ENCODE data around the gene INPP4B. TPM values are rescaled to one million over a fixed set of nuclear protein-coding genes. Genes with fewer than 3 reads are reported as not detected.

Gene INPP4B
- polyA plus RNA-seq, 1 of the 3 experiments (the other 2 are of a cell fraction), result 0.08 TPM

- WGBS (ENCODE audit: low lambda C conversion rate), result 52% methylated on average over 5 of the region's 5 CpGs
- Histone ChIP-seq H2AFZ (ENCODE audit: low read depth) (no peak overlapping the region), H3K79me2 (ENCODE audit: insufficient read depth) (no peaks in the 10 kb centered on the region), H3K9ac (no peak overlapping the region), H3K9me2 (no peaks in the 10 kb centered on the region), H3K4me3 (ENCODE audit: low read depth in 2 of 2, low read length in 1 of 2) (no peak overlapping the region), H3K4me1 (ENCODE audit: control insufficient read depth in 1 of 2, insufficient read depth in 2 of 2, low read depth in 1 of 2, low read length in 1 of 2) (no peaks in the 10 kb centered on the region), H3F3A (replicated peaks; ENCODE audit: insufficient read depth) (no peaks in the 10 kb centered on the region), H3K36me3 (replicated peaks in 1 of 2; ENCODE audit: control insufficient read depth in 1 of 2, insufficient read depth in 2 of 2, low read length in 1 of 2) (no peaks in the 10 kb centered on the region), H4K20me1 (ENCODE audit: insufficient read depth) (no peaks in the 10 kb centered on the region), H3K4me2 (no peak overlapping the region), H3K27ac (ENCODE audit: low read depth in 2 of 2, low read length in 1 of 2) (peak overlapping the region in 1 of 2 experiments; percentile 76; a peak in 2 of 4 replicates), H3K9me3 (peaks cover 5% of the 10 kb centered on the region; the same call in 1 of the 2 replicates), H3K27me3 (ENCODE audit: insufficient read depth) (no peaks in the 10 kb centered on the region)
- CTCF ChIA-PET, result interaction anchor here (0.9 to 1.1 kb wide), 3 partner anchors 10 to 847 kb away, joined by 3 read pairs; partner anchors contain the start of gene INPP4B
- POLR2A ChIA-PET, result interaction anchor here (0.7 kb wide), 1 partner anchor 16 kb away, joined by 3 read pairs; no protein-coding TSS in a partner anchor
- TF ChIP-seq ELF1 (IDR thresholded peaks at IDR 0.05), result no peak
- no peak for TF ChIP-seq RXRA (IDR thresholded peaks at IDR 0.05; ENCODE audit: borderline replicate concordance, low read depth)
- TF ChIP-seq FOXM1 (IDR thresholded peaks at IDR 0.05; ENCODE audit: low read depth), result no peak
- no peak for TF ChIP-seq FOSL2 (IDR thresholded peaks at IDR 0.05; ENCODE audit: borderline replicate concordance, low read depth)
- TF ChIP-seq EP300 (IDR thresholded peaks at IDR 0.05; ENCODE audit: borderline replicate concordance in 1 of 2, low read depth in 1 of 2, low read length in 1 of 2), result peak in 1 of 2 experiments; percentile 70; a peak in 2 of 4 replicates
- peak; percentile 52 for TF ChIP-seq GATA2 (CRISPR knock-in tag; IDR thresholded peaks at IDR 0.05)
- TF ChIP-seq RCOR1 (IDR thresholded peaks at IDR 0.05; ENCODE audit: low read length), result peak; percentile 54; the same call in 1 of the 2 replicates
- no peak for DNase-seq
These were observed 846.5 kb downstream of the INPP4B start for GRCh38 chr4:141999446-142000143.

- no peaks in the 10 kb centered on the region for H3F3A ChIP-seq (replicated peaks; ENCODE audit: insufficient read depth)
- no peaks in the 10 kb centered on the region for H3K27me3 ChIP-seq (ENCODE audit: insufficient read depth)
- ChIA-PET CTCF (no interaction called here), POLR2A (no interaction called here)
- no peaks in the 10 kb centered on the region for H3K79me2 ChIP-seq (ENCODE audit: insufficient read depth)
- no peaks in the 10 kb centered on the region for H3K36me3 ChIP-seq (replicated peaks in 1 of 2; ENCODE audit: control insufficient read depth in 1 of 2, insufficient read depth in 2 of 2, low read length in 1 of 2)
- 4% methylated on average over 1 of the region's 1 CpG for WGBS (ENCODE audit: low lambda C conversion rate)
- DNase-seq, result no peak
- no peak for TF ChIP-seq FOSL2 (IDR thresholded peaks at IDR 0.05; ENCODE audit: borderline replicate concordance, low read depth)
- TF ChIP-seq NRF1 (IDR thresholded peaks at IDR 0.05; ENCODE audit: low read depth, low read length), result no peak
- TF ChIP-seq FOXJ3 (CRISPR knock-in tag; IDR thresholded peaks at IDR 0.05), result no peak
- TF ChIP-seq TEAD4 (IDR thresholded peaks at IDR 0.05; ENCODE audit: borderline replicate concordance, insufficient read depth), result no peak
- TF ChIP-seq USF2 (IDR thresholded peaks at IDR 0.05; ENCODE audit: borderline replicate concordance, low read depth, low read length), result no peak
- no peak for TF ChIP-seq USF1 (IDR thresholded peaks at IDR 0.05; ENCODE audit: borderline replicate concordance, low read depth)
- TF ChIP-seq RXRA (IDR thresholded peaks at IDR 0.05; ENCODE audit: borderline replicate concordance, low read depth), result no peak
- TF ChIP-seq RCOR1 (IDR thresholded peaks at IDR 0.05; ENCODE audit: low read length), result no peak
- no peak for TF ChIP-seq PBX3 (IDR thresholded peaks at IDR 0.05)
- no peak for TF ChIP-seq REST (IDR thresholded peaks at IDR 0.05; ENCODE audit: low read depth, low read length)
- no peak for TF ChIP-seq POLR2AphosphoS5 (IDR thresholded peaks at IDR 0.05; ENCODE audit: low read depth, low read length)
- no peak for TF ChIP-seq FOXM1 (IDR thresholded peaks at IDR 0.05; ENCODE audit: low read depth)
- TF ChIP-seq MEF2A (IDR thresholded peaks at IDR 0.05; ENCODE audit: borderline replicate concordance, low read depth), result no peak
- H3K4me2 ChIP-seq, result no peak overlapping the region
- no peaks in the 10 kb centered on the region for H4K20me1 ChIP-seq (ENCODE audit: insufficient read depth)
- no peak overlapping the region for H3K9ac ChIP-seq
- H3K27ac ChIP-seq (ENCODE audit: low read depth in 2 of 2, low read length in 1 of 2), result no peak overlapping the region
- no peaks in the 10 kb centered on the region for H3K4me1 ChIP-seq (ENCODE audit: control insufficient read depth in 1 of 2, insufficient read depth in 2 of 2, low read depth in 1 of 2, low read length in 1 of 2)
- peaks cover 5% of the 10 kb centered on the region; the same call in 1 of the 2 replicates for H3K9me3 ChIP-seq
- no peak overlapping the region for H3K4me3 ChIP-seq (ENCODE audit: low read depth in 2 of 2, low read length in 1 of 2)
- H3K9me2 ChIP-seq, result no peaks in the 10 kb centered on the region
- no peak overlapping the region for H2AFZ ChIP-seq (ENCODE audit: low read depth)
These were observed 851.0 kb downstream of the INPP4B start for GRCh38 chr4:141995056-141995455.
